Measurements from ENCODE around the gene UGT1A1.

DNA sequence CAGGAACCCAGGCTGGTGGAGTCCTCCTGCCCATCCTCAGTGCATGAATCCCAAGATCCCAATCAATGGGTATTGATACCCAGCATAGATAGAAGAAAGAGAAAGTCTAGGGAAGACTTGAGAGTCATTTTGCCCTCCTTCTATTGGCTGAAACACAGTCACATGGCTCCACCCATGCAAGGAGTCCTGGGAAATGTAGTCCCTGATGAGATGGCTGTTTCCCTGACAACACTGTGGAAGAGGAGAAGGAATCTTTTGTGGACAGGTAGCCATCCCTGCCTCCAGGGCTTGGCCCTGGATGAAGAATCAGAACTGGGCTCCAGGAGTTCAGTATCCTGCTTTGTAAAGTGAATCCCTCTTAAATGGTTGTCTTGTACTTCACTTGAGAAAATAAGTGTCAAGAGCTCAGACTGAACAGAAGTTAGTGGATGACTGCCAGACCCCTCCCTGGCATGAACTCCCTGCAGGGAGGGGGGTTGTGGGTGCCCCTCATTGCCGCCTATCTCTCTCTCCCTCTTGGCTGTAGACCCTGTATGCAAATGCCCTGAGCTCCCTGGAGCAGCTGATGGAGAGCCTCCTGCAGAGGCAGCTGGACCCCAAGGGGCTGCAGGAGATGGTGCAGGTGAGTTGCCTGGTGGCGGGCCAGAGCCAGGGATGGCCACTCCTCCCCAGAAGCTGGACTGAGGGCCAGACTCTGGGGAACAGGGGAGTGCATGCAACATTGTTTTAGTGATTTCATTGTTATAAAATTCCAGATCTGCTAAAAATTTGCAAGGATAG, 54.2 kb downstream of the UGT1A1 start:
- TF ChIP-seq CTCF (IDR thresholded peaks at IDR 0.05) = no peak
- no peak for TF ChIP-seq POLR2A (IDR thresholded peaks at IDR 0.05)

Measured in vagina (tissue), 2 donors.